Smooth muscle cell (in vitro differentiated cells): ENCODE measurements around the gene GRK4. TPM values are rescaled to one million over a fixed set of nuclear protein-coding genes. Genes with fewer than 3 reads are reported as not detected.

Source experiments
- DNase-seq: peaks from one replicate; lab custom pipeline; 2025; ENCODE audit not compliant: unreplicated experiment; lab: John Stamatoyannopoulos, UW
- H2AFZ ChIP-seq: fragments of 200-600 bp; sonication (generic); 2 replicates; pipeline ENCODE4 v1.6.0; 2016; ENCODE audit warnings: antibody characterized with exemption, low read depth, mild to moderate bottlenecking
- H3F3A ChIP-seq: fragments of 200-600 bp; sonication (generic); 2 replicates; pipeline ENCODE4 v1.6.0; 2017; ENCODE audit warnings: antibody characterized with exemption, low read depth
- H3K27ac ChIP-seq: fragments of 200-600 bp; sonication (generic); 2 replicates; pipeline ENCODE4 v1.5.1; 2016; ENCODE audit warnings: low read depth, mild to moderate bottlenecking
- H3K27me3 ChIP-seq: fragments of 200-600 bp; sonication (generic); 2 replicates; pipeline ENCODE4 v1.6.1; 2016; ENCODE audit warnings: low read depth, mild to moderate bottlenecking
- H3K36me3 ChIP-seq: fragments of 200-600 bp; sonication (generic); 2 replicates; pipeline ENCODE4 v1.5.1; 2016; ENCODE audit warnings: low read depth
- H3K4me1 ChIP-seq: fragments of 200-600 bp; sonication (generic); 2 replicates; pipeline ENCODE4 v1.5.1; 2016; ENCODE audit warnings: low read depth
- H3K4me2 ChIP-seq: fragments of 200-600 bp; sonication (generic); 2 replicates; pipeline ENCODE4 v1.6.0; 2016; ENCODE audit warnings: mild to moderate bottlenecking
- H3K4me3 ChIP-seq: fragments of 200-600 bp; sonication (generic); 2 replicates; pipeline ENCODE4 v1.5.1; 2016; ENCODE audit warnings: mild to moderate bottlenecking
- H3K79me2 ChIP-seq: fragments of 200-600 bp; sonication (generic); 2 replicates; pipeline ENCODE4 v1.6.0; 2016; ENCODE audit warnings: low read depth, mild to moderate bottlenecking
- H3K9ac ChIP-seq: fragments of 200-600 bp; sonication (generic); 2 replicates; pipeline ENCODE4 v1.6.0; 2016; ENCODE audit warnings: low read depth
- H3K9me3 ChIP-seq: fragments of 200-600 bp; sonication (generic); replicated peaks from 2 replicates; pipeline ENCODE4 v1.5.1; 2016; ENCODE audit warnings: low read depth
- H4K20me1 ChIP-seq: fragments of 200-600 bp; sonication (generic); 2 replicates; pipeline ENCODE4 v1.6.0; 2016; ENCODE audit warnings: low read depth
- CTCF ChIP-seq: fragments of 200-600 bp; sonication (generic); IDR thresholded peaks from 2 replicates; pipeline ENCODE4 v1.5.1; 2017; ENCODE audit warnings: borderline replicate concordance, mild to moderate bottlenecking, antibody characterized with exemption; ENCODE audit not compliant: insufficient read depth, poor library complexity, severe bottlenecking
- WGBS: methylation state at CpG from one replicate; pipeline ENCODE4 v1.1.7; 2016; ENCODE audit warnings: low lambda C conversion rate; 5-methylcytosine and 5-hydroxymethylcytosine counted together
- polyA plus RNA-seq: library from polyadenylated mRNA; unstranded; fragments of >200 nt; fragmentation: Nextera tagmentation; extraction: Ambion mirVana; gene quantifications from 2 replicates; pipeline ENCODE4 v1.2.1, GENCODE V29; 2016
- total RNA-seq: library from RNA; depleted of rRNA; stranded (reverse); fragments of >200 nt; gene quantifications from 2 replicates; pipeline ENCODE4 v1.2.3, GENCODE V29; 2014

GRK4 gene
- total and polyA plus RNA-seq, 2 experiments from 2014 or later = 5.2 to 6.9 TPM

- H3K27me3 ChIP-seq = no peaks in the 10 kb centered on the region
- H3K4me1 ChIP-seq = no peaks in the 10 kb centered on the region
- no peak for TF ChIP-seq CTCF
- no peak overlapping the region for H3K9ac ChIP-seq
- 74% methylated on average over 2 of the region's 2 CpGs for WGBS
- H3K36me3 ChIP-seq = no peaks in the 10 kb centered on the region
- no peaks in the 10 kb centered on the region for H3K9me3 ChIP-seq
- H4K20me1 ChIP-seq = no peaks in the 10 kb centered on the region
- H3K4me2 ChIP-seq = no peak overlapping the region
- no peaks in the 10 kb centered on the region for H3F3A ChIP-seq
- H2AFZ ChIP-seq = no peak overlapping the region
- peak overlapping the region; percentile 4 for H3K27ac ChIP-seq
- H3K4me3 ChIP-seq = no peak overlapping the region
- no peaks in the 10 kb centered on the region for H3K79me2 ChIP-seq
- DNase-seq = no peak
Measured at GRCh38 chr4:3010577-3010976, 47.2 kb downstream of the GRK4 start.

GRCh38 chr4:3010998-3011397 is 47.6 kb downstream of the GRK4 start:
- Histone ChIP-seq H3K27me3 (no peaks in the 10 kb centered on the region), H3F3A (no peaks in the 10 kb centered on the region), H3K4me2 (no peak overlapping the region), H3K4me1 (no peaks in the 10 kb centered on the region), H3K79me2 (no peaks in the 10 kb centered on the region), H2AFZ (no peak overlapping the region), H3K9ac (no peak overlapping the region), H3K27ac (peak overlapping the region; percentile 4), H3K36me3 (no peaks in the 10 kb centered on the region), H4K20me1 (no peaks in the 10 kb centered on the region), H3K4me3 (no peak overlapping the region), H3K9me3 (no peaks in the 10 kb centered on the region)
- 65% methylated on average over 5 of the region's 5 CpGs for WGBS
- TF ChIP-seq CTCF = no peak
- no peak for DNase-seq

- no peak for TF ChIP-seq CTCF
- no peak for DNase-seq
- Histone ChIP-seq H3K4me2 (no peak overlapping the region), H3K4me1 (no peaks in the 10 kb centered on the region), H3K9ac (no peak overlapping the region), H2AFZ (no peak overlapping the region), H3K79me2 (no peaks in the 10 kb centered on the region), H3K27ac (no peak overlapping the region), H3K4me3 (no peak overlapping the region), H3K36me3 (no peaks in the 10 kb centered on the region), H4K20me1 (no peaks in the 10 kb centered on the region), H3F3A (no peaks in the 10 kb centered on the region), H3K9me3 (no peaks in the 10 kb centered on the region), H3K27me3 (no peaks in the 10 kb centered on the region)
- 94% methylated on average over 17 of the region's 17 CpGs for WGBS
Measured at GRCh38 chr4:3011456-3012220, 48.3 kb downstream of the GRK4 start.

GRCh38 chr4:3013323-3013722 is 50.0 kb downstream of the GRK4 start:
- DNase-seq = no peak
- Histone ChIP-seq H3K27me3 (no peaks in the 10 kb centered on the region), H4K20me1 (no peaks in the 10 kb centered on the region), H3K27ac (no peak overlapping the region), H3F3A (no peaks in the 10 kb centered on the region), H3K9ac (no peak overlapping the region), H2AFZ (no peak overlapping the region), H3K79me2 (no peaks in the 10 kb centered on the region), H3K4me1 (no peaks in the 10 kb centered on the region), H3K9me3 (no peaks in the 10 kb centered on the region), H3K4me3 (no peak overlapping the region), H3K36me3 (no peaks in the 10 kb centered on the region), H3K4me2 (no peak overlapping the region)
- WGBS = 97% methylated on average over 7 of the region's 7 CpGs
- TF ChIP-seq CTCF = no peak
